H1 (cell line): ENCODE results near the gene SLC15A3. TPM values are rescaled to one million over a fixed set of nuclear protein-coding genes. Genes with fewer than 3 reads are reported as not detected.

Experiments used
- CTCF ChIA-PET: fragments of 300-600 bp; sonication (Branson Sonifier 250); formaldehyde crosslinking; loops from one replicate; lab custom pipeline; 2021; ENCODE audit not compliant: partially characterized antibody; lab: Charles Lee
- POLR2A ChIA-PET: fragments of 300-600 bp; sonication (Branson Sonifier 250); formaldehyde crosslinking; loops from one replicate; lab custom pipeline; 2021; ENCODE audit warnings: inconsistent platforms; ENCODE audit not compliant: partially characterized antibody; lab: Charles Lee
- DNase-seq, 2 experiments: peaks; one replicate each; pipeline versions ENCODE4 v3.0.0 to v3.0.0-alpha.2; 2010 to 2022; ENCODE audit warnings: low spot score in 2 of 2, low read depth in 1 of 2, mixed read lengths in 1 of 2
- FAIRE-seq: peaks from 2 replicates; lab custom pipeline; 2011; peaks lifted over from hg19 to GRCh38; lab: Jason Lieb, UNC
- H2AFZ ChIP-seq: 2 replicates; pipeline ENCODE4 v1.8.1; 2012; ENCODE audit warnings: low read length, inconsistent platforms
- H2AK5ac ChIP-seq: 2 replicates; pipeline ENCODE4 v1.6.1; 2013; ENCODE audit warnings: low read depth, low read length
- H2BK120ac ChIP-seq: replicated peaks from 2 replicates; pipeline ENCODE3; 2013; ENCODE audit warnings: low read depth, low read length, inconsistent platforms
- H2BK12ac ChIP-seq: 2 replicates; pipeline ENCODE4 v1.6.1; 2013; ENCODE audit warnings: low read depth, low read length
- H2BK15ac ChIP-seq: 2 replicates; pipeline ENCODE4 v1.6.1; 2013; ENCODE audit warnings: low read length
- H2BK20ac ChIP-seq: 2 replicates; pipeline ENCODE4 v1.6.1; 2013; ENCODE audit warnings: low read length
- H2BK5ac ChIP-seq: 2 replicates; pipeline ENCODE4 v1.6.1; 2013; ENCODE audit warnings: low read depth, low read length
- H3K14ac ChIP-seq: 2 replicates; pipeline ENCODE4 v1.6.1; 2013; ENCODE audit warnings: inconsistent platforms; ENCODE audit not compliant: insufficient read length
- H3K18ac ChIP-seq: 2 replicates; pipeline ENCODE4 v1.6.1; 2013; ENCODE audit warnings: low read length; ENCODE audit errors: extremely low read depth
- H3K23ac ChIP-seq: 2 replicates; pipeline ENCODE4 v1.6.1; 2013; ENCODE audit warnings: inconsistent platforms; ENCODE audit not compliant: insufficient read length
- H3K23me2 ChIP-seq: 2 replicates; pipeline ENCODE4 v1.6.1; 2013; ENCODE audit warnings: low read depth, low read length
- H3K27ac ChIP-seq: 2 replicates; pipeline ENCODE4 v1.6.1; 2011; ENCODE audit warnings: low read depth, low read length, inconsistent platforms
- H3K27me3 ChIP-seq, 4 experiments: replicated peaks in 1 of 4; 1 replicate in 1 of 4; 2 replicates in 3 of 4; pipeline versions ENCODE4 v1.6.1 to v1.8.1; 2011 to 2013; ENCODE audit warnings: low read length in 3 of 4, mild to moderate bottlenecking in 3 of 4, inconsistent platforms in 2 of 4, mixed read lengths in 2 of 4, moderate library complexity in 1 of 4; ENCODE audit not compliant: control insufficient read depth in 3 of 4, insufficient read depth in 3 of 4; ENCODE audit errors: extremely low read depth in 1 of 4
- H3K36me3 ChIP-seq, 4 experiments: 2 replicates each; pipeline versions ENCODE4 v1.6.1 to v1.8.1; 2011 to 2013; ENCODE audit warnings: mild to moderate bottlenecking in 4 of 4, low read length in 3 of 4, moderate library complexity in 2 of 4, control low read depth in 1 of 4, inconsistent platforms in 1 of 4; ENCODE audit not compliant: insufficient read depth in 4 of 4, control insufficient read depth in 2 of 4
- H3K4ac ChIP-seq: replicated peaks from 2 replicates; pipeline ENCODE3; 2013; ENCODE audit warnings: low read length, low read depth, mixed read lengths, inconsistent platforms; ENCODE audit not compliant: insufficient read length
- H3K4me1 ChIP-seq, 4 experiments: replicated peaks in 1 of 4; 1 replicate in 1 of 4; 2 replicates in 3 of 4; pipeline versions ENCODE4 v1.6.1 to v1.8.1; 2011 to 2013; ENCODE audit warnings: low read length in 3 of 4, inconsistent platforms in 2 of 4, mixed read lengths in 1 of 4; ENCODE audit not compliant: insufficient read depth in 4 of 4, control insufficient read depth in 3 of 4
- H3K4me2 ChIP-seq, 2 experiments: 2 replicates each; pipeline versions ENCODE4 v1.6.1 to v1.8.1; 2011 to 2013; ENCODE audit warnings: low read depth in 2 of 2, low read length in 2 of 2, control low read depth in 1 of 2, inconsistent platforms in 1 of 2, mild to moderate bottlenecking in 1 of 2; ENCODE audit not compliant: insufficient read depth in 1 of 2
- H3K4me3 ChIP-seq, 4 experiments: fragments of 200-600, 300-600 bp in 1 of 4; sonication (generic), shearing (Covaris generic), sonication (Bioruptor Twin) in 1 of 4; 2 replicates each; pipeline versions ENCODE4 v1.5.1 to v1.8.1; 2011 to 2016; ENCODE audit warnings: low read length in 4 of 4, low read depth in 3 of 4, control low read depth in 2 of 4, inconsistent platforms in 2 of 4, mild to moderate bottlenecking in 2 of 4, mixed read lengths in 1 of 4, moderate library complexity in 1 of 4; ENCODE audit not compliant: insufficient read depth in 2 of 4; ENCODE audit errors: extremely low read depth in 1 of 4
- H3K56ac ChIP-seq: replicated peaks from 2 replicates; pipeline ENCODE3; 2013; ENCODE audit warnings: low read depth, mild to moderate bottlenecking, mixed read lengths, low read length, inconsistent platforms; ENCODE audit not compliant: insufficient read length
- H3K79me1 ChIP-seq: 2 replicates; pipeline ENCODE4 v1.6.1; 2013; ENCODE audit warnings: low read depth, low read length, control low read depth
- H3K79me2 ChIP-seq, 2 experiments: 2 replicates each; pipeline versions ENCODE4 v1.6.1 to v1.8.1; 2012 to 2013; ENCODE audit warnings: low read length in 2 of 2, mild to moderate bottlenecking in 2 of 2, inconsistent platforms in 1 of 2; ENCODE audit not compliant: insufficient read depth in 2 of 2, control insufficient read depth in 1 of 2
- H3K9ac ChIP-seq, 4 experiments: replicated peaks in 1 of 4; 1 replicate in 1 of 4; 2 replicates in 3 of 4; pipeline versions ENCODE4 v1.6.1 to v1.8.1; 2011 to 2013; ENCODE audit warnings: low read depth in 3 of 4, low read length in 3 of 4, control low read depth in 2 of 4, mild to moderate bottlenecking in 2 of 4, moderate library complexity in 2 of 4, inconsistent platforms in 1 of 4; ENCODE audit errors: extremely low read depth in 1 of 4
- H3K9me3 ChIP-seq, 2 experiments: 2 replicates each; pipeline versions ENCODE4 v1.6.1 to v1.8.1; 2012 to 2013; ENCODE audit warnings: mild to moderate bottlenecking in 2 of 2, moderate library complexity in 2 of 2, control low read depth in 1 of 2, inconsistent platforms in 1 of 2, low read depth in 1 of 2, low read length in 1 of 2, mixed read lengths in 1 of 2; ENCODE audit not compliant: insufficient read depth in 2 of 2
- H4K20me1 ChIP-seq, 2 experiments: replicated peaks in 1 of 2; 2 replicates each; pipeline versions ENCODE3 to v1.8.1; 2011 to 2013; ENCODE audit warnings: inconsistent platforms in 2 of 2, low read length in 2 of 2, mild to moderate bottlenecking in 1 of 2; ENCODE audit not compliant: insufficient read depth in 2 of 2, control insufficient read depth in 1 of 2
- H4K5ac ChIP-seq: 2 replicates; pipeline ENCODE4 v1.6.1; 2013; ENCODE audit warnings: low read length, low read depth, mixed read lengths, inconsistent platforms; ENCODE audit not compliant: insufficient read length
- H4K8ac ChIP-seq: 2 replicates; pipeline ENCODE4 v1.8.0; 2013; ENCODE audit warnings: mild to moderate bottlenecking, moderate library complexity, low read length, inconsistent platforms; ENCODE audit not compliant: insufficient read depth; ENCODE audit errors: extremely low read depth
- H4K91ac ChIP-seq: replicated peaks from 2 replicates; pipeline ENCODE3; 2013; ENCODE audit warnings: low read length, mixed read lengths, inconsistent platforms; ENCODE audit not compliant: insufficient read length
- EZH2 ChIP-seq: fragments of 200-600 bp; sonication (generic); IDR thresholded peaks from 2 replicates; pipeline ENCODE4 v1.7.1; 2012; ENCODE audit warnings: low read depth, mild to moderate bottlenecking, moderate library complexity, low read length, inconsistent platforms; ENCODE audit not compliant: severe bottlenecking
- GABPA ChIP-seq: IDR thresholded peaks from 2 replicates; pipeline ENCODE4 v1.6.1; 2011; ENCODE audit warnings: mild to moderate bottlenecking, low read length, moderate library complexity, borderline replicate concordance; ENCODE audit not compliant: insufficient read depth
- HDAC6 ChIP-seq: IDR thresholded peaks from one replicate; pipeline ENCODE4 v1.7.1; 2012; ENCODE audit warnings: low read depth, mild to moderate bottlenecking, inconsistent platforms, low read length, moderate library complexity
- WGBS, 2 experiments: shearing (Covaris generic) in 1 of 2; methylation state at CpG; one replicate each; pipeline versions ENCODE4 v1.1.6 to v1.1.7; 2013 to 2015; ENCODE audit warnings: low lambda C conversion rate in 2 of 2, mixed read lengths in 2 of 2, inconsistent platforms in 1 of 2, low coverage in 1 of 2, missing lambda C conversion rate in 1 of 2; ENCODE audit not compliant: insufficient replicate concordance in 2 of 2, insufficient coverage in 1 of 2, insufficient read length in 1 of 2; ENCODE audit errors: extremely low coverage in 1 of 2, missing lambda C conversion rate in 1 of 2; 5-methylcytosine and 5-hydroxymethylcytosine counted together
- polyA plus RNA-seq, 7 experiments: library from polyadenylated mRNA; depleted of rRNA in 3 of 7; stranded (reverse) in 5 of 7; unstranded in 2 of 7; fragments of >200 nt in 5 of 7; fragments of 200-250 nt in 2 of 7; gene quantifications; 1 replicate in 5 of 7; 2 replicates in 1 of 7; 4 replicates in 1 of 7; pipeline versions ENCODE4 v1.2.1 to v1.2.3, GENCODE V29; 2011 to 2013; ENCODE audit warnings: missing spikeins in 2 of 7, mixed read lengths in 2 of 7
- total RNA-seq: library from RNA; stranded (reverse); fragmentation: NEBNext Ultra II Directional; extraction: Animal tissue kit (Norgen Biotek cat#: 25700); gene quantifications from 2 replicates; pipeline ENCODE4 v1.2.1, GENCODE V29; 2021

SLC15A3 gene
- total and polyA plus RNA-seq, 2 of the 8 experiments (the other 6 are each of a cell fraction or from before 2014, with no cell fraction given), result 25.8 to 31.0 TPM

DNA sequence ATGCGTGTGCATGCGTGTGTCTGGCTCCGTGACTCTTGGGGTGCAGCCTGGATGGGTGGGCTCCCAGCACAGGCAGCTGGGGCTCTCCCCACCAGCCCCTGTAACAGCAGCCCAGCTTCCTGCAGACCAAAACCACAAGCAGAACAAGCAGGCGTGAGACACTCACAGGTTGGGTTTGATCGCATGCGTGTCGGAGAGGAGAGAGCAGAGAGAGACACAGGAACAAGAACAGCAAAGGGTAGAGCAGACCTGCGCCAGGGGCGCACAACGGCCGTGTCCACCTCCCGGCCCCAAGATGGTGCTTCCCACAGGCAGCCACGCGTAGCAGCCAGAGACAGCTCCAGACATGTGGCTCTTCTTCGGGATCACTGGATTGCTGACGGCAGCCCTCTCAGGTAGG is 19.5 kb upstream of the SLC15A3 start, which contains the start of gene CD6:
Gene CD6, plus strand, starts transcription at position 161 of the 400 bp plus-strand sequence. Its CDS starts 186 bp downstream, at position 347.
- H3K4me1 ChIP-seq, result no peaks in the 10 kb centered on the region
- H2BK15ac ChIP-seq, result no peak within 1 kb of the TSS
- CTCF ChIA-PET, result interaction anchor here (0.6 to 2.9 kb wide), 14 partner anchors 11 to 230 kb away, joined by 3 to 19 read pairs (median 6); no protein-coding TSS in a partner anchor
- H3K36me3 ChIP-seq, result no peaks in the 10 kb centered on the region
- H3K18ac ChIP-seq, result no peak within 1 kb of the TSS
- H2BK120ac ChIP-seq, result no peak within 1 kb of the TSS
- no peak within 1 kb of the TSS for H2BK12ac ChIP-seq
- no peak within 1 kb of the TSS for H2AFZ ChIP-seq
- H3K4ac ChIP-seq, result no peak within 1 kb of the TSS
- H2BK5ac ChIP-seq, result no peak within 1 kb of the TSS
- no peaks in the 10 kb centered on the region; a peak in 1 of 4 replicates for H3K9me3 ChIP-seq
- H3K23ac ChIP-seq, result no peak within 1 kb of the TSS
- FAIRE-seq, result no peak
- H4K91ac ChIP-seq, result no peak within 1 kb of the TSS
- DNase-seq, result no peak
- H3K27ac ChIP-seq, result no peak within 1 kb of the TSS
- no peaks in the 10 kb centered on the region for H4K20me1 ChIP-seq
- POLR2A ChIA-PET, result interaction anchor here (0.6 kb wide), 1 partner anchor 219 kb away, joined by 4 read pairs; no protein-coding TSS in a partner anchor
- H4K5ac ChIP-seq, result no peak within 1 kb of the TSS
- no peak within 1 kb of the TSS for H3K56ac ChIP-seq
- H3K4me3 ChIP-seq, result no peak within 1 kb of the TSS
- no peak within 1 kb of the TSS for H2BK20ac ChIP-seq
- no peaks in the 10 kb centered on the region; a peak in 1 of 7 replicates for H3K27me3 ChIP-seq
- H3K14ac ChIP-seq, result no peak within 1 kb of the TSS
- no peaks in the 10 kb centered on the region for H3K79me1 ChIP-seq
- H2AK5ac ChIP-seq, result no peak within 1 kb of the TSS
- H3K23me2 ChIP-seq, result no peaks in the 10 kb centered on the region
- H3K4me2 ChIP-seq, result no peak within 1 kb of the TSS
- no peak within 1 kb of the TSS for H3K9ac ChIP-seq
- no peaks in the 10 kb centered on the region for H3K79me2 ChIP-seq
- no peak within 1 kb of the TSS for H4K8ac ChIP-seq
- 91% methylated on average over 16 of the region's 16 CpGs; no CpG with 5 or more reads in 1 of the 2 experiments for WGBS, 2 experiments
- TF ChIP-seq HDAC6, result no peak
- no peak for TF ChIP-seq GABPA
- TF ChIP-seq EZH2, result no peak
